ENCODE results near the gene PAH. TPM values are rescaled to one million over a fixed set of nuclear protein-coding genes. Genes with fewer than 3 reads are reported as not detected.
"Not testable (repeated sequence)": the region's sequence is repeated elsewhere in the genome, so short reads cannot be mapped to it uniquely, and the experiment has no call there.

The PAH gene
- total RNA-seq, 1 donor from 2014 or later: not detected

DNA sequence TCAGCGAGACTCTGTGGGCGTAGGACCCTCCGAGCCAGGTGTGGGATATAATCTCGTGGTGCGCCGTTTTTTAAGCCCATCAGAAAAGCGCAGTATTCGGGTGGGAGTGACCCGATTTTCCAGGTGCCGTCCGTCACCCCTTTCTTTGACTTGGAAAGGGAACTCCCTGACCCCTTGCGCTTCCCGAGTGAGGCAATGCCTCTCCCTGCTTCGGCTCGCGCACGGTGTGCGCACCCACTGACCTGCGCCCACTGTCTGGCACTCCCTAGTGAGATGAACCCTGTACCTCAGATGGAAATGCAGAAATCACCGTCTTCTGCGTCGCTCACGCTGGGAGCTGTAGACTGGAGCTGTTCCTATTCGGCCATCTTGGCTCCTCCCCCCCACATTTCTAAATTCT is 84.2 kb downstream of the PAH start:
- not testable (repeated sequence) for DNase-seq (ENCODE audit: low spot score)

DNA sequence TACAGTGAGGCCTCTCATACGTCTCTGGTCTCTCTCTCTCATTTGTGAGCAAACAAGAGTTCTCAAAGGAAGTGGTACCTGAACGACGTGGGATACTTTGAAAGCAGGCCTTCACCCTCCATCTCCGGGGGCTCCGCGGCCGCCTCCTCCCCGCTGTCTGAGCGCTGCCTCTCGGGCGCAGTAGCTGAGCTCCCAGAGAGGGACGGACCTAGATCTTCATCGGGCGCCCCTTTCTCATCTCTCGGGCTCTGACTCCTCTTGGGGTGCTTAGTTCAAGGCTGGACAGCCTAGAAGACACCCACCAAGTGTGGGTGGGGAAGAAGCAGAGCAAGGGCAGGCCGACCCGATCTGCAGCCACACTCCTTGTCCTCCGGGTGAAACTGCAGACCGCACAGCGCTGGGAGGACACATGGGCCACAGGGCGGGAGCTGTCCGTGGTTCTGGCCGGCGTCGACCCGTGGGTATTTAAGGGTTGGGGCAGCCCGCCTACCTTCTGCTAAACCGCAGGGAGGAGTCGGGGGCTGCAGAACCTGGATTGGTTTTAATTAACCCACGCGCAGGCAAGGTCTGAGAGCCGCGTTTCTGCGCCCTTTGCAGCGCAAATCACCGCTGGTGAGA is 92.7 kb downstream of the PAH start:
- DNase-seq (ENCODE audit: low spot score): no peak

GRCh38 chr12:102821149-102821548 is 95.9 kb downstream of the PAH start:
- DNase-seq (ENCODE audit: low spot score): no peak

DNA sequence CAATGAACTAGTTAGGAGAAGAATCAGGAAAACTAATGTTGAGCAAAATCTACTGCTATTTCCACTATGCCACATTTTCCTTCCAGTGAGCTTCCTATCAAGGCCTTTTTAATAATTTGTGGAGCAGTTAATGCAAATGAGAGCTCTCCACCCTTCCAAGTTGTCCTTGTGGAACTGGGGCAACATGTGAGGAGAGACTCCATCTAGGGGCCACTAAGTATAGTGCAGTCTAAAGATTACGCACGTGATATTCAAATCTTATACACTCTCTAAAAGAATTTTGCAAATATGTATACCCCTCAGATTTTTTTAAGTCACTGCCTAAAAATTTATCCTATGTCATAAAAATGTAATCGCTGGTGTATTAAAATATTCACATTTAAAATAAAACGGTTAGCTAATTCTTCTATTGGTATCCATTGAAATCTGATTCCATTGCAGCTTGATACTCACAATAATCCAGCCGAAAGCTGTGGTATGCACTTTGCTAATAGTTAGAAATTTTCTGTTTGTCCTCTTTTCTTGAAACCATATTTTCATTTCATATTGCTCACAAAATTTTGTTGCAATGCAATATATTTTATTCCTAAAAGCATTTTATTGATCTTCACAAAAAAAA is 100.1 kb downstream of the PAH start:
- DNase-seq (ENCODE audit: low spot score): no peak

DNA sequence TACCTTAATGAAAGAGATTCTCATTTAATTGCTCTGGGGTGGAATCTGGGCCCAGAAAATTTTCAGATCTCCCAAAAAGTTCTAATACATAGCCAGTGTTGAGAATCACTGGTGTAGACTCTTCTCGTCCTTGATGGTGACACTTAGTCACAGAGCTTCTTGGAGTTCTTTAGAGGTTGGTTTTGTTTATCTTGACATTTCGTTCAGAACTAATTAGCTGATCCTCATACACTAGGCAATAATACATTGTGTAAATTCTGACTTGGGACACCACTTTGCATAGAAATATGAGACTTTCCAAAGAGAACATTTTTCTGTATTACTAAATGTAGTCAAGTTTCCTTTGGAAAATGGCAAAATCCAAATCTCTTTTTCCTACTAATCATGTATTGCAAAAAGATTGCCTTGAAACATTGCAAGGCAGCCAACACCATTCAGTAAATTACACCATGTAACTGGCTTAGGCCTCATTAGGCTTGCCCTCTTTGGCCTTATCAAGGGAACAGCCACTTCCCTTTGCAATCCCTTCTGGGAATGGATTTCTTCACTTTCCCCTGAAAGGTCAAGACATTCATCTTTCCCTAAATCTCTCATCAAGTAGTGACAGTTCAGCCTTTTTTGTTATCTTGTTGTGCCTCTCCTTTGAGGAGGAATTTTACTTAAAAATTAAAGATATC is 102.2 kb downstream of the PAH start:
- DNase-seq (ENCODE audit: low spot score): no peak

GRCh38 chr12:102812344-102812743 is 104.7 kb downstream of the PAH start:
- DNase-seq (ENCODE audit: low spot score): no peak

DNA sequence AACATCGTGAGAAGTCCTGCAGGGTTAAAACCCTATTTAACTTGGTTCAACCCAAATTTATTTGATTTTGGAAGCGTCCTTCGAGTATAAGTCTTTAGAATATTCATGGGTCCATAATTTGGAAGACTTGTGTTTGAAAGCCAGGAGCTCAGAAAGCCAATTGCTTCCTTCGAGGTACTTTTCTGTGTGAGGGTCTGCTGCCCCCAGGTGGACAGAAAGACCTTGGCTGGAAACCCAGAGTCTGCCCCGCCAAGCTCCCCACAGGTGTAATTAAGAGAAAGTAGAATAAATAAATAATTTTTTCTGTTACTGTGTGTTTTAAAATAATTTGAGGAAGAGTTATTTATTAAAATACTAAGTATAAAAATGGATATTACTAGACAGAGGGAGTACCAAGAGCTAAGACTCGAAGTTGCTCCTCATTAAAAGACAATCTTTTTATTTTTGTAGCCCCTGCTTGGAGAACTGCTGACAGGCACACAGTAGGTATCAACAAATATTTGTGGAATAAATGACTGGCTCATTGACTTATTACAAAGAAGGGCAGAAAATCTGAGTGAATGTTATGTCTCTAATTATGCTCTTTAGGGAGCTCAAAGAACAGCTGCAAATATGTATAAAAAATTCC is 105.8 kb downstream of the PAH start:
- DNase-seq (ENCODE audit: low spot score): no peak

GRCh38 chr12:102808412-102808811 is 108.6 kb downstream of the PAH start:
- no peak for DNase-seq (ENCODE audit: low spot score)

DNA sequence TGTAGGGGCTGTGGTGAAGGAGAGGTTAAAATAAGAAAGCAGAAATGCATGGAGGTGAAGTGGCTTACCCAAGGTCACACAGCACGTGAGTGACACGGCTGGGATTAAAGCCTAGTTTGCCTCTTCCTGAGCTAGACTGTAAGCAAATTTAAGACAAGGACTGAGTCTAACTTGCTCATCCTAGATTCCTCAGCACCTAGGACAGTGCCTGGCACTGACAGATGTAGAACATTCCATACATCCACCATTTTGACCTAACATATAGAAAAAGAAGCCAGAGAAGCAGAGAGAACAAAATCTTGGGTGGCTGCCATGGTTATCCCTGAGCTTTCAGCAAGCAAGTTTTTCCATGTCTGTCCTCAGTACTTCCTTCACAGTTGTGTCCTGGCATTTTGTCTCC is 110.5 kb downstream of the PAH start:
- DNase-seq (ENCODE audit: low spot score): no peak

- DNase-seq (ENCODE audit: low spot score): no peak
Observed at GRCh38 chr12:102806110-102806509, 110.9 kb downstream of the PAH start.

- DNase-seq (ENCODE audit: low spot score): no peak
Observed at GRCh38 chr12:102800565-102800964, 116.5 kb downstream of the PAH start.

- DNase-seq (ENCODE audit: low spot score): no peak
Observed at GRCh38 chr12:102799229-102799628, 117.8 kb downstream of the PAH start.

DNA sequence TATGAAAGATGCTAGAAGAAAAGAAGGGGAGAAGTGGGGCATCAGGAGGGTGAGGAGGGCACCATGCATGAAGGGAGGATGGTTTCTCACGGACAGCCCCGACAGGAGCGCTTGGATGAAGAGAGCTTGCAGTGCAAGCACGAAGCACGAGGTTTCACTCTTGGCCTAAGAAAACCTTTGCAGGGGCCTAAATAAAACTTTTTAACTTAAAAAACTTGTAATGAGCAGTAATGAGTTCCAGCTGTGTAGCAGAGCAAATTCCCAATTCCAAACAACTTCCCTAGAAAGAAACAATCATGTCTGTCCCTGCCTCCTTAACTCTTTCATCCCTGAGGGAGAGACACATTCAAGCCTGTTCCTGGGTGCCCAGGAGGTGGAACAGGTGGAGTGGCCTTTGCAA is 119.5 kb downstream of the PAH start:
- no peak for DNase-seq (ENCODE audit: low spot score)

GRCh38 chr12:102793921-102794320 is 123.1 kb downstream of the PAH start:
- DNase-seq (ENCODE audit: low spot score): no peak

Other genes with a start within 250 kb of the PAH start
- gene ASCL1, start 40.4 kb upstream of the PAH start, total RNA-seq: not detected

Measured in mesenteric fat pad (tissue), 1 donor.